DMS79 treated with DMSO at 0.1 percent for 48 hours (cell line): ENCODE measurements around the gene TRIM34.
"Not testable (repeated sequence)": the region's sequence is repeated elsewhere in the genome, so short reads cannot be mapped to it uniquely, and the experiment has no call there.

Experiments used
- DNase-seq: peaks from one replicate; lab custom pipeline; 2025; lab: John Stamatoyannopoulos, UW

The TRIM34 gene, protein sequence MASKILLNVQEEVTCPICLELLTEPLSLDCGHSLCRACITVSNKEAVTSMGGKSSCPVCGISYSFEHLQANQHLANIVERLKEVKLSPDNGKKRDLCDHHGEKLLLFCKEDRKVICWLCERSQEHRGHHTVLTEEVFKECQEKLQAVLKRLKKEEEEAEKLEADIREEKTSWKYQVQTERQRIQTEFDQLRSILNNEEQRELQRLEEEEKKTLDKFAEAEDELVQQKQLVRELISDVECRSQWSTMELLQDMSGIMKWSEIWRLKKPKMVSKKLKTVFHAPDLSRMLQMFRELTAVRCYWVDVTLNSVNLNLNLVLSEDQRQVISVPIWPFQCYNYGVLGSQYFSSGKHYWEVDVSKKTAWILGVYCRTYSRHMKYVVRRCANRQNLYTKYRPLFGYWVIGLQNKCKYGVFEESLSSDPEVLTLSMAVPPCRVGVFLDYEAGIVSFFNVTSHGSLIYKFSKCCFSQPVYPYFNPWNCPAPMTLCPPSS

DNA sequence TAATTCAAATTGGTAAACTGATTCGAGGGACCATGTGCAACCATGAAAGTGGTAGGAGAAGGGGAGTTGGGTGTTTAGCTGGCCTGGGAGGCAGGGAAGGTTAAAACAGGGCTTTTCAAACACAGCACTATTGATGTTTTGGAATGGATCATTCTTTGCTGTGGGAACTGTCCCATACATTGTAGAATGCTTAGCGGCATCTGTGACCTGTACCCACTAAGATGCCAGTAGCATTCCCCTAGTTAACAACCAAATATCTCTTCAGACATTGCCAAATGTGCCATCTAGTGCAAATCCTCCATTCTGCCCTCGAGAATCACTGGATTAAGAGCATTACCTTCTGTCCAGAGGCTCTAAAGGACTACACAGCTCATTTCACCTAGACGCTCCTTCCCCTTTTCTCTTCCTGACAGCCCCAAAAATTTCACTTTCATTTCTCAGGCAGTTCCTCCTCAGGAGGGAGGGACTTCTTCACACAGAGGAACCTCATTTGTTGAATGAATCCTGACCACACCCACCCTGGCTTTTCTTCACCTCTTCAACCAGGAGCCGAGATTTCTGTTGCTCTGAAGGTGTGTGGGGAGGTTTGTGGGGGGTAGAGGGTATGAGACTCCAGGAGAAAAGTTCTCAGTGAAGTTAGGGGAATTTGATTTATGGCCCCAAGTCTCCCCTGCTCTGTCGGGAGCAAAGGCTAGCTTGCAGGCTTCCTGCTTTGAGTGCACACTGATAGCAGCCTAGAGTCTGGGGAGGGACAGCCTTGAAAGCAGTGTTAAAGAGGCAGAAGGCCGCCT, at the start of gene TRIM34:
TRIM34 (plus strand) TSS at position 513 of the 791 bp plus-strand sequence. CDS start 7,331 bp downstream, outside the sequence.
- DNase-seq: no peak

DNA sequence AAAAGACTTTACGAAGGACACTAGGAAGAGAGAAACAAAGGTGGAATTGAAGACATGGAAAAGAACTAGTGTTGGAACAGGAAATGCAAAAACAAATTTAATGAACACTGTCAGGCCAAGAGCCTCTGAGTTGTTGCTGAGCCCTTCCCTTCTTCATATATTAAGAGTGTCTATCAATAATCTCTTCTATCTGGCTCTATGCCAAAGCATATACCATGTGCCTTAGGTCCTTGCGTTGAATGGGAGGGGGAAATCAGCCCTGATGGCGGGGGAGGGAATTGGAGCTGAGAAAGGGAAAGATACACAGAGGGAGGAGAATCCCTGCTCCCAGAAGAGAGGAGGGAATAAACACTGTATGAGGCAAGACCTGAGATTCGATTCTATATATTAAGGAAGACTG, 49.6 kb upstream of the TRIM34 start:
- DNase-seq: no peak

DNA sequence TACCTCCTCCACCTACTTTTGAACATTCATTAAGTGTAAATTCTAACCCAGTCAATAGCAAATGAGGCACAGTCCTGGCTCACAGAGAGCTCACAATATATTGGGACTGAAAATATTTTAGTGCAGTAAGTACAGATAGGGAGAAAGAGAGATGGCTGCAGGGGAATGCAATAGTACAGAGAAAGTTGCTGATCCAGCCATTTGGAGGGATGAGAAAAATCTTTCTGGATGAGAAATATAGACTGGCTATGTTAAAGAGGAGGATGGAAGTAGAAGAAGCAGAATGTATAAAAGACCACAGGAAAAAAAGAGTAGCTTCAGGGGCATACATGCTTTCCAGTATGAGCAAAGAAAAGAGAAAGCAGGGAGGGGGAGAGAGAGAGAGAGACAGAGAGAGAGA, 47.7 kb upstream of the TRIM34 start:
- DNase-seq: no peak

DNA sequence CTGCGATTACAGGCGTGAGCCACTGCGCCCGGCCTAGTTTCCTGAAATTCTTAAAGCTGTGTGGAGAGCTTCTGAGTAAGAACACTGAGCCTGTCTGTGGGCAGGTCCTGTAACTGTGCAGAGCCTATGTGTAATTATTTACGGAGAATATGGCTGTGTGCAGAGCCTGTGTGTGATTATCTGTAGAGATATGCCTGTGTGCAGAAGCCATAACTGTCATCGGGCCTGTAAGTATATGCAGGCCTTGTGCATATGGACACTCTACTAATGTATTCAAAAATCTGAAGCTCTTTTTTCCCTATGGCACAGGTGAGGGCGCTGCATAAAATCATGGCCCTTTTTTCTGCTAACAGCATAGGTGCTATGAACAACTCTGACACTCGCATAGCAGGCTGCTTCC, 44.2 kb upstream of the TRIM34 start, which contains the start of gene OR52B6:
OR52B6 (plus strand) TSS at position 301 of the 400 bp plus-strand sequence; CDS start at position 301, 0 bp downstream.
- no peak for DNase-seq

DNA sequence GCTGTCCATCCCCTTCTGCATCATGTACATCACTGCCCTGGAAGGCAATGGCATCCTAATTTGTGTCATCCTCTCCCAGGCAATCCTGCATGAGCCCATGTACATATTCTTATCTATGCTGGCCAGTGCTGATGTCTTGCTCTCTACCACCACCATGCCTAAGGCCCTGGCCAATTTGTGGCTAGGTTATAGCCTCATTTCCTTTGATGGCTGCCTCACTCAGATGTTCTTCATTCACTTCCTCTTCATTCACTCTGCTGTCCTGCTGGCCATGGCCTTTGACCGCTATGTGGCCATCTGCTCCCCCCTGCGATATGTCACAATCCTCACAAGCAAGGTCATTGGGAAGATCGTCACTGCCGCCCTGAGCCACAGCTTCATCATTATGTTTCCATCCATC, 43.8 kb upstream of the TRIM34 start:
- DNase-seq: no peak

DNA sequence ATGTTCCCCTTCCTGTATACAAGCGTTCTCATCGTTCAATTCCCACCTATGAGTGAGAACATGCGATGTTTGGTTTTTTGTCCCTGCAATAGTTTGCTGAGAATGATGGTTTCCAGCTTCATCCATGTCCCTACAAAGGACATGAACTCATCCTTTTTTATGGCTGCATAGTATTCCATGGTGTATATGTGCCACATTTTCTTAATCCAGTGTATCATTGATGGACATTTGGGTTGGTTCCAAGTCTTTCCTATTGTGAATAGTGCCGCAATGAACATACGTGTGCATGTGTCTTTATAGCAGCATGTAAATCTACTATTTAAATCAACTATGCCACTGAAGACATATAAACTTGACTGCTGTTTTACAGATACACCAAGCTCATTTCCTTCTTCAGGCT, 40.3 kb upstream of the TRIM34 start:
- DNase-seq: not testable (repeated sequence)

DNA sequence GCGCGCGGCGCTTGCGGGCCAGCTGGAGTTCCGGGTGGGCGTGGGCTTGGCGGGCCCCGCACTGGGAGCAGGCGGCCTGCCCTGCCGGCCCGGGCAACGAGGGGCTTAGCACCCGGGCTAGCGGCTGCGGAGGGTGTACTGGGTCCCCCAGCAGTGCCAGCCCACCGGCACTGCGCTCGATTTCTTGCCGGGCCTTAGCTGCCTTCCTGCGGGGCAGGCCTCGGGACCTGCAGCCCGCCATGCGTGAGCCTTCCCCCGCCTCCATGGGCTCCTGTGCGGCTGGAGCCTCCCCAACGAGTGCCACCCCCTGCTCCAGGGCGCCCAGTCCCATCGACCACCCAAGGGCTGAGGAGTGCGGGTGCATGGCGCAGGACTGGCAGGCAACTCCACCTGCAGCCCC, 34.9 kb upstream of the TRIM34 start:
- DNase-seq: not testable (repeated sequence)

DNA sequence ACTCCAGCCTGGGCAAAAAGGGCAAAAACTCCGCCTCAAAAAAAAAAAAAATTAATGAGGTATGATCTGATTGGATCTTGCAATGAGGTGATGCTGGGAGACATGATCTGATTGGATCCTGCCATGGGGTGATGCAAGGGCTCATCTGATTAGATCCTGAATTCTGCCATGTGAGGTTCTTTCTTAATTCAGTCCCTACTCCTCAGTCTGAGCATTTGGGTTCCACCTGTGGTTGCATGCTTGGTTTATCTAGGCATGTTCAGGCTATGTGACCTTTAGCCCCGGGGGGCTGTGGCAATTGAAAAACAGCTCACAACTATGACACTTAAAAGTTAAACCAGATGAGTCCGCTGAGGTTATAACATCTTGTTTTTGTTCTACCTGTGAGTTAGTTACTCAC, 33.2 kb upstream of the TRIM34 start:
- DNase-seq: no peak

DNA sequence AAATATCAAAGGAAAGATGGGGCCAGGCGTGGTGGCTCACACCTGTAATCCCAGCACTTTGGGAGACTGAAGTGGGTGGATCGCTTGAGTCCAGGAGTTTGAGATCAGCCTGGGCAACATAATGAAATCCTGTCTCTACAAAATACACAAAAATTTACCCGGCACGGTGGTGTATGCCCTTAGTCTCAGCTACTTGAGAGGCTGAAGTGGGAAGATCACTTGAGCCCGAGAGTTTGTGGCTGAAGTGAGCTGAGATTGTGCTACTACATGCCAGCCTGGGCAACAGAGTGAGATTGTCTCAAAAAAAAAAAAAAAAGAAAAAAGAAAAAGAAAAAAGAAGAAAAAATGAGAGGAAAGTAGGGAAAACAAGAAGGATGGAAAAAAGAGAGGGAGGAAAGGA, 32.2 kb upstream of the TRIM34 start:
- no peak for DNase-seq

DNA sequence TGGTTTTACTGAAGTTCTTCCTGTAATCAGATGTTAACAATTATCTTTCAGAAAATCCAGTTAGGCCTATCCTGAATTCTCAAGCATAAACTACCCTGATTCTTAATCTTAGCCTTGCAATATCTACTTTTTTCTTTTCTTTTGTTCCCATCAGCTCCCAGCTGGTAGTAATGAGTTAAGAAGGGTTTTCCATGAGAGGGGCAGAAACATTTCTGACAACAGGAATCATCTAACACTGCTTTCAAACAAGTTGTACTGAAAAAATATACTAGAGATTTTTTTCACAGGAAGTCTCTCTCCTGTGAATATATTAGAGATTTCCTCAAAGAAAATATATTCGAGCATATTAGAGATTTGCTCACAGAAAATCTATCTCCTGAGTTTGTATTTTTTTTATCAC, 31.7 kb upstream of the TRIM34 start:
- DNase-seq: no peak

DNA sequence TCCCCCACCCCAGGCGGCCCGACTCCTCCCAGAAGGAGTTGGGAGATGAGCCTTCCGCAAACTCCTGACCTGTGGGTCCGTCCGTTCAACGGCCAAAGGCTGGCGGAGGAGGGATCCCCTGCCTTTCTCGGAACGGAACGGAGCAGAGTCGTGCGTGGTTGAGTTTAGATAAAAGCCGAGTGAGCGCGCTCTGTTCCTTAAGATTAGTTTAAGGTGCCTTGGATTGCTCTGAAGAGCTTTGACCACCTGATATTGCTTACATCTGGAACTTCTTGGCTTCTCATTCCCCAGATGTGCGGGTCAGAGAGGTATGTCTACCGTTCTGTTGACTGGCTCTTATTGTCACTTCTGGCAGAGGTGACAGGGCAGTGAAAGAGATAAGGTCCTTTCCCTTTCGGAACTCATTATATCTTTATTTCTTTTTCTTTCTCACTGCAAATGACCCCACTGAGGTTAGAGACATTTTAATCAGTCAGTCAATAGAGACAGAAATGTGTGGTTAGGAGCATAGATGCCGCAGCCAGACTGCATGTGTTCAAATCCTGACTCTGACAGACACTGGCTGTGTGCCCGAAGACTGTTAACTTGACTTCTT, 28.1 kb upstream of the TRIM34 start, which contains the start of gene TRIM6:
TRIM6 (plus strand) TSS at position 31 of the 595 bp plus-strand sequence; CDS start at position 292, 261 bp downstream.
- no peak for DNase-seq

DNA sequence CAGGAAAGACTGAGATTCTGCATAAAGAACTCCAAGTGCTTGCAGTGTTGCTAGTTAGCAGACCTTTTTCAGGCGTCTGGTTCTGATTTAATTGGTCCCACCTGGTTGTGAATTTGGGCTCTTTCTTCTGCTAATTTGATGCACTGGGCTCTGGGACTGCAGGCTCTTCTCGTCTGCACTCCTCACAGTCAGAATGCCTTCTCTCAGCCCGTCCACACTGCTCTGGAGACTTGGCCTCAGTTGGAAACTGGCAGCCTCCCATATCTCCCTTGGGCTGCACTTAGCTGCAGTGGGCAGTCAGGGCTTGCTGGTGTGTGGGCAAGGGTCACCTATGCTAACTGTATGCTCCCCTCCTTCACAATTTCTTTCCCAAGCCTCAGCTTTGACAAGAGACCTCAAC, 26.8 kb upstream of the TRIM34 start:
- DNase-seq: no peak

DNA sequence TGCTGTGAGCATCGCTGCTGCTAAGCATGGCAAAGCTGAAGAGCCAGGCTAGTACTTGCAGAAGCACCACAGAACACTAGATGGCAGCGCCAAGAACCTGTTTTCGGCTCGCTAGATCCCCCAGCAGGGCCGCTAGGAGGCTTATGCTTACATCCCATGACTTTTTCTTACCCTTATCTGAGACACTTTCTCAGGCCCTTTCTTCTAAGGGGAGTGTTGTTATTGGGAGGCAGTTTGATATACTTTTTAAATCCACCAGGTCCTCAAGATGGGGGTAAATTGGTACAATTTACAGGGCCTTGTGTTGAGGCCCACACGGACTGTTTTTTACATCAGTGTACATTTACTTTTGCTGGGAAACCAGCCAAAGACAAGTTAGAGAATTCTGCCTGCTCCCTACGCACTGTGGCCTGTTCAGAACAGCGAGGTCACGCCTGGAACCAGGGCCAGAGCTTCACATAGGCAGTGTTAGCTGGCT, 24.4 kb upstream of the TRIM34 start:
- DNase-seq: no peak

DNA sequence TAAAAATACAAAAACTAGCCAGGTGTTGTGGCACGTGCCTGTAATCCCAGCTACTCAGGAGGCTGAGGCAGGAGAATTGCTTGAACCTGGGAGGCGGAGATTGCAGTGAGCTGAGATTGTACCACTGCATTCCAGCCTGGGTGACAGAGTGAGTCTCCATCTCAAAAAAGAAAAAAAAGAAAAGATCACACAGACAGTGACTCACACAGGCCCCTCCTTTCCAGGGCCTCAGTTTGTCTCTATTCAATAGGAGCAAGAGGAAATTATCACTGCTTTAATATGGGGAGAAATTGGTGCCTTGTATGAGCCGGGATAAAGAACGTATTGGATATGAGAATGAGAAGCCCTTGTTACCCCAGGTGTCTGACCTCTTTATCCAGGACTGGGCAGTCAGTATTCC, 22.0 kb upstream of the TRIM34 start:
- DNase-seq: not testable (repeated sequence)

DNA sequence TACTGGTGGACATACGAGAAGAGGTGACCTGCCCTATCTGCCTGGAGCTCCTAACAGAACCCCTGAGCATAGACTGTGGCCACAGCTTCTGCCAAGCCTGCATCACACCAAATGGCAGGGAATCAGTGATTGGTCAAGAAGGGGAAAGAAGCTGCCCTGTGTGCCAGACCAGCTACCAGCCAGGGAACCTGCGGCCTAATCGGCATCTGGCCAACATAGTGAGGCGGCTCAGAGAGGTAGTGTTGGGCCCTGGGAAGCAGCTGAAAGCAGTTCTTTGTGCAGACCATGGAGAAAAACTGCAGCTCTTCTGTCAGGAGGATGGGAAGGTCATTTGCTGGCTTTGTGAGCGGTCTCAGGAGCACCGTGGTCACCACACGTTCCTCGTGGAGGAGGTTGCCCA, 21.5 kb upstream of the TRIM34 start:
- no peak for DNase-seq

DNA sequence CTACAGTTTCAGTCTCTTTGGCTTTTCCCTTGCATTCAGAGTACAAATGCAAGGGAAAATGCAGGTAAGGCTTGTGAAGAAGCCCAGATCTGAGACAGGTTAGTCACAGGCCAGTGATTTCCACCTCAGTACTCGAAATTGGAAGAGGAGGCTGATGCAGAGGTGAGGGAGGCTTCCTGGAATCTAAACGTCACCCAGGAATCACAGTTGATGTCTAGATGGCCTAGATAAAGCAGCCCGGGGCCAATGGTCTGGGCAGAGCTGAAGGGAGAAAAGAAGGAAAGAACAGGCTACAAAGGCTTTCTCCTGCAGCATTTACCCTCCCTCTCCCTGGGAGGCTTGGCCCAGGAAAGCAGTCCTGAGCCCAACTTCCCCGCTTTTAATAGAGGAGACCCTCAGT, 19.9 kb upstream of the TRIM34 start:
- no peak for DNase-seq

DNA sequence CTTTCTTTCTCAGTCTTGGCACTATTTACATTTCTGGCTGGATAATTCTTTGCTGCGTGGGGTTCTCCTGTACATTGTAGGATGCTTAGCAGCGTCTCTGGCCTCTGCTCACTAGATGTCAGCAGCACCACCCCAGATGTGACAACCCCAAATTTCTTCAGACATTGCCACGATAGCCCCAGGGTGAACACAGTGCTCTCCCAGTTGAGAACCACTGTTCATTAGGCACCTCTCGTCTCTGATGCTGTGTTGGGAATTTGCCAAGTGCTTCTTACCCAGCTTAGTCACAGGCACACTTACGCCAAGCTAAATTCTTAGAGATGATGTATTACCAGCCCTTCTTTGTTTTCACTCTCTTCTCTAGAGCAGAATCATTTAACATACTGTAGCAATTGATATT, 19.0 kb upstream of the TRIM34 start:
- no peak for DNase-seq

DNA sequence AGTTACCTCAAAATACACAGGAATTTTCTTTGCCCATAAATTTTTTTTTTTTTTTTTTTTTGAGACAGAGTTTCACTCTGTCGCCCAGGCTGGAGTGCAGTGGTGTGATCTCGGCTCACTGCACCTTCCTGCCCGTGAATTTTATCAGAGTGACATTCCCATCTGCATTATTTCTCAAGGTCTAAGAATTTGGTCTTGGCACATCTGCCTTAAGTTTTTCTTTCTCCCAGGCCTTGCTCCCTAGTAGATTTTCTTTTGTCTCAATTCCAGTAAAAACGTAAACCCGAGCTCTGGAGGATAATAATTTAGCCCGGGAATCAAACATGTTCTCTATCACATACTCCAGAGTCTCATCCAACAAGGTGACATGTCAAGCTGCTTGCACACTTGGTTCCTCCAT, 16.0 kb upstream of the TRIM34 start:
- DNase-seq: no peak

DNA sequence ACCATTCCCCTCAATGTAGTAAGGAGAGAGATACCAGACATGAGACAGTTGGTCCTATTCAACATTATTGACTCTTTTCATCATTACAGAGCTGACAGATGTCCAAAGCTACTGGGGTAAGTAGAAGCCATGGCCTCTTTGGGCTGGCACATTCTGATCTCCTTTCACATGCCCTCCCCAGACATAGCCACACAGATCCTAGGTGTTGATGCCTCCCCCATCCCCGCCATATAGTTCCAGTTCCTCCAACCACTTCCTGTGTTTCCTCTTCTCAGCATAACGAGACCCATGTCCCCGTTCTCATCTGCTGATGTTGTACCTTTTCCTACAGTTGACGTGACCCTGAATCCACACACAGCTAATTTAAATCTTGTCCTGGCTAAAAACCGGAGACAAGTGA, 14.4 kb upstream of the TRIM34 start:
- no peak for DNase-seq

DNA sequence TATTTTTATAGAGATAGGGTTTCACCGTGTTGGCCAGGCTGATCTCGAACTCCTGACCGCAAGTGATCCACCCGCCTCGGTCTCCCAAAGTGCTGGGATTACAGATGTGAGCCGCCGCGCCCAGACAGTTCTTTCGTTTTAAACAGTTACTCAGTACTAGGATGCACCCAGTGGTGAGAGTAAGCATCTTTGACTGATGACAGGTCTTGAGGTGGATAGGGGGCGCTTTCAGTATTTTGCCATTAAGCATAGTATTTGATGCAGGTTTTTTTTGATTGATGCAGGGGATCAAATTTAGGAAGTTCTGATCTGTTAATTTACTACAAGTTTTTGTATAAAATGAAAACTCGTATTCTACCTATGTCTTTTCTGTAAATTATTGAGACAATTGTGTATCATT, 13.2 kb upstream of the TRIM34 start:
- no peak for DNase-seq

DNA sequence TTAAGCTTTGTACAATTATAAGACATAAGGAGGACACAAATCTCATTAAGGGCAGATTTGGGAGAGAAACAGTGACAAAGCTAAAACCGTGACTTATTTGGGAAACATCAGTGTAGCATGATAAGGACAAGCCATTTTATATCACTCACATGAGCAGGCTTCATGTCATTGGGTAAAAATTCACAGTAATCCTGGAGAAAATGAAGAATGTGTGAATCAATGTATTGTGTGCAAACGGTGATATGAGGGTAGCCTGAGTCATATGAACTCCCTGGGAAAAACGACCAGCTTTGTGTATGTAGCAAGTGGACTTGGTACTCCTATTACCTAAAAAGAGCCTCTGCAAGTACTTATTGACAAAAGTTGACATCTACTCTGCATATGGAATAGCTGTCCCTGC, 6.0 kb upstream of the TRIM34 start:
- no peak for DNase-seq
